GM21526 (cell line): ENCODE data around the gene IFIT3.
"Not testable (repeated sequence)": the region's sequence is repeated elsewhere in the genome, so short reads cannot be mapped to it uniquely, and the experiment has no call there.

ENCODE experiments used
- ATAC-seq: cut with Tn5 transposase; IDR thresholded peaks from one replicate; pipeline ENCODE4 v1.9.1; 2021; ENCODE audit warnings: moderate library complexity; ENCODE audit not compliant: unreplicated experiment, low FRiP score

Gene IFIT3

DNA sequence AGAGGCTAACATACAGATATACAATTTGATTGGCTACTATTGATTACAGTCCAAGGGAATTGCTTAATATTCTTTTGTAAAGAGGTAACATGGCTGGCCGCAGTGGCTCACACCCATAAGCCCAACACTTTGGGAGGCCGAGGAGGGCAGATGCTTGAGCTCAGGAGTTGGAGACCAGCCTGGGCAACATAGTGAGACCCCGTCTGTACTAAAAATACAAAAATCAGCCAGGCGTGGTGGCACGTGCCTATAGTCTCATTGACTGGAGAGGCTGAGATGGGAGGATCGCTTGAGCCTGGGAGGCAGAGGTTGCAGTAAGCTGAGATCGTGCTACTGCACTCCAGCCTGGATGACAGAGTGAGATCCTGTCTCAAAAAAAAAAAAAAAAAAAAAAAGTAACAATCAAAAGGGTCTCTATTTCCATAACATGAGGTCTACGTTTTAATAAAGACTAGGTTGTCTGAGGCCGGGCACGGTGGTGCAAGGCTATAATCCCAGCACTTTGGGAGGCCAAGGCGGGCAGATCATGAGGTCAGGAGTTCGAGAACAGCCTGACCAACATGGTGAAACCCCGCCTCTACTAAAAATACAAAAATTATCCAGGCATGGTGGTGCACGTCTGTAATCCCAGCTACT, 3.8 kb downstream of the IFIT3 start:
- not testable (repeated sequence) for ATAC-seq

DNA sequence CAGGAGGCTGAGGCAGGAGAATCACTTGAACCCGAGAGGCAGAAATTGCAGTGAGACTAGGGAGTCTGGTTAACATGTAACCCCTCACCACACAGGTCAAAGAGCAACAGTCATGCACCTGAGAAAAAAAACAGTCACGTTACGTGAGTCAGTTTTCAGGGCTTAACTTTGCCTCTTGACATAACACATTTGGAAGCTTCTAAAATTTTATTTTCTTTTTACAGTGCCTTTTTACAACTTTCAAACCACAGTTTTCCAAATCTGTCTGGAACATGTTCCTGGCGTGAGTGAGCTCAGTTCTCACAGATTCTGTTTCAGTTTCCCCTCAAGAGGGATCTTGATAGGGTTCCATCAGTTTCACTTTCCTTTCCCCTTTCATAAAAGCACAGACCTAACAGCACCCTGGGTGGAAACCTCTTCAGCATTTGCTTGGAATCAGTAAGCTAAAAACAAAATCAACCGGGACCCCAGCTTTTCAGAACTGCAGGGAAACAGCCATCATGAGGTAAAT, 4.4 kb downstream of the IFIT3 start:
- peak; percentile 51 for ATAC-seq

DNA sequence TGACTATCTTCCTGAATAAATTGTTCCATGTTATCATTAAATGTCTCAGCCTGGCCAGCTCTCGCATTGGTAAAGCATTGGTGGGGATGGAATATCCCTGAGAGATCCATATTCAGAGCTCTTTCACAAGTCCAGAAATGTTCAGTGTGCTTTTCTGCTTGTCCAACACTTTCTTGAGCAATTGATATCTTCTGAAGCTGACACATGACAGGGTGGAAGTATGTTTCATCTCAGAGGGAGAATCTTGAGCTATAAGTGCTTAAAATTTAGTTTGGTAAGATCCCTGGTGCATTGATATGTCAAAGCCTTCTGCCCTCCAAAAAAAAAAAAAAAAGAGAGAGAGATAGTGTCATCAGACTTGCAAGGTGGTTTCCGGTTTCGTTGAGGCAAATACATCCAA, 7.4 kb downstream of the IFIT3 start:
- ATAC-seq, result no peak

DNA sequence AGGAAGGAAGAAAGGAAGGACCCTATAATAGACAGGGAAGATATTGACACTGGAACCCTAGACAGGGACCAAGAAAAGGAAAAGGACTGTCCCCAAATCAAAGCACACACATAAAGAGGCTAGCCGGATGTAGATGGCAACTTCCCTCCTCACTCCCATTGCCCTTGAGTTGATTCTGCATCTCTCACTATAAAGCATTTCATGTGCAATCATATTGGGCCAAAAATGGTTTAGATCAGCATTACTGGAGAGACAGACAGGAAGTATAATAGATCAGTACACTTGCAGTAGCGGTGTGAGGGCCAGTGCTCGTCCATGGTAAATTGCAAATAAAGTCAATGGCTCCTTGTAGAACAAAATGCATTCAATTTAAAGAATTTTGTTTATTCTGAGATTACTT, 8.4 kb downstream of the IFIT3 start:
- ATAC-seq, result no peak

DNA sequence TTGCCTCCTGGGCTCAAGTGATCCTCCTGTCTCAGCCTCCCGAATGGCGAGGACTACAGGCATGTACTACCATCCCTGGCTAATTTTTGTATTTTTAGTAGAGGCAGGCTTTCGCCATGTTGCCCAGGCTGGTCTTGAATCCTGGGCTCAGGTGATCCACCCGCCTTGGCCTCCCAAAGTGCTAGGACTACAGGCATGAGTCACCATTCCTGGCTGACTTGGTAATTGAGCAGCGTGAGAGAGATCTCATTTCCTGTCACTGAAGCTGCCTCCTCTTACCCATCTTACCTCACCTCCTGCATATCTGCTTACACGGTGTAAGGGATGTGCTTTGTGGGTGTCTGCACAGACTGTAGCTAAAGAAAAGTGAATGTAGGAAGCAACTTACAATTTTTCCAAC, 9.7 kb downstream of the IFIT3 start:
- ATAC-seq, result no peak

DNA sequence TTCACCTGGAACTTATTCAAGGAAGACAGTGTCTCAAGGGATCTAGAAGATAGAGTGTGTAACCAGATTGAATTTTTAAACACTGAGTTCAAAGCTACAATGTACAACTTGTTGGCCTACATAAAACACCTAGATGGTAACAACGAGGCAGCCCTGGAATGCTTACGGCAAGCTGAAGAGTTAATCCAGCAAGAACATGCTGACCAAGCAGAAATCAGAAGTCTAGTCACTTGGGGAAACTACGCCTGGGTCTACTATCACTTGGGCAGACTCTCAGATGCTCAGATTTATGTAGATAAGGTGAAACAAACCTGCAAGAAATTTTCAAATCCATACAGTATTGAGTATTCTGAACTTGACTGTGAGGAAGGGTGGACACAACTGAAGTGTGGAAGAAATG, 10.9 kb downstream of the IFIT3 start:
- ATAC-seq, result no peak

DNA sequence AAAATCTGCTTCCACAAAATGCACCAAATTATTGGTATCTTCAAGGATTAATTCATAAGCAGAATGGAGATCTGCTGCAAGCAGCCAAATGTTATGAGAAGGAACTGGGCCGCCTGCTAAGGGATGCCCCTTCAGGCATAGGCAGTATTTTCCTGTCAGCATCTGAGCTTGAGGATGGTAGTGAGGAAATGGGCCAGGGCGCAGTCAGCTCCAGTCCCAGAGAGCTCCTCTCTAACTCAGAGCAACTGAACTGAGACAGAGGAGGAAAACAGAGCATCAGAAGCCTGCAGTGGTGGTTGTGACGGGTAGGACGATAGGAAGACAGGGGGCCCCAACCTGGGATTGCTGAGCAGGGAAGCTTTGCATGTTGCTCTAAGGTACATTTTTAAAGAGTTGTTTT, 12.1 kb downstream of the IFIT3 start:
- no peak for ATAC-seq

DNA sequence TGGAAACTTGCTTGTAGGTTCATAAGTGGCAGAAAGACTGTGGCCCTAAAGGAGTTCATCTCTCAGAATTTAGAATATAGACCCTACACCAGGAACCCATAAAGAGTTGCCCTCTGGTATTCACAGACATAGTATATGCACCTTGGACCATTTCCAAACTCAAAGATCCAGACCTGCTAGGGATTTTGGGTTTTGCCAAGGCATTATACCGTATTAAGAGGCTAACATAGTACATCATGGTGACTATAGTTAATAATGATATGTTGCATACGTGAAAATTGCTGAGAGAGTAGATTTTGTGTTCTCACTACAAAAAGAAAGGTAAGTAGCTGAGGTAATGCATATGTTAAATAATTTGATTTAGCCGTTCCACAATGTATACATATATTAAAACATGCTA, 13.9 kb downstream of the IFIT3 start:
- no peak for ATAC-seq

DNA sequence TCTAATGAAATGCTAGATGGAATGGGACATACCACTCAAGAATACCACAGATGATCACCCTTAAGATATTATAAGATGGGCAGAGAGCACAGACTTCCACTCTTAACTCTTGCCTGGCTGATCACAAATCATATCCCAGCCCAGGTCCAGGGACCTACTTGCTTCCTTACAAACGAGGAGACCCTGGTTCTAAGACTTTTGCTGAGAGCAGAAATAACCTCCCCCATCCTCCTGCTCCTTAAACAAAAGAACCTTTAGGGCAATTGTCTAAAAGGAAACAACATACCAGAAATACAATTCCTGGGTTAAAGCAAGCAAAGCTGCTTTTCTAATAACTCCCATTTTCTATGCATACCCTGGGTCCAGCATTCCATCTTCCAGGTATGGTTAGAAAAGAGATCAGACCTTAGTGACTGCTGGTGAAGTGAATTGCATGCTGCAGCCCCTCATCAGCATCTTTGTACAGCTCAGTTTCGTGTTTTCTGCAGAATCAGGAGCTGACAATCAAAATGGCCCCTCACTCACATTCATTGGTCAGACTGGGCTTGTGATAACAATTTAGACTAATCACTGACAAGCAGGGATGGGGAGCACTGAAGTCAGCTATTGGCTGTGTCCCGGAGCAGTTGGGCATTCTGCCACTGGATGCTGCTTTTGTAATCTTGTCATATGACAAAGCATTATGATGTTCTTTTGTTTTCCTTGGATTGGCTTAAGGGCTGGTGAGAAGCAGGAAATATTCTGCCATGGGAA, 14.6 kb downstream of the IFIT3 start:
- ATAC-seq, result no peak

DNA sequence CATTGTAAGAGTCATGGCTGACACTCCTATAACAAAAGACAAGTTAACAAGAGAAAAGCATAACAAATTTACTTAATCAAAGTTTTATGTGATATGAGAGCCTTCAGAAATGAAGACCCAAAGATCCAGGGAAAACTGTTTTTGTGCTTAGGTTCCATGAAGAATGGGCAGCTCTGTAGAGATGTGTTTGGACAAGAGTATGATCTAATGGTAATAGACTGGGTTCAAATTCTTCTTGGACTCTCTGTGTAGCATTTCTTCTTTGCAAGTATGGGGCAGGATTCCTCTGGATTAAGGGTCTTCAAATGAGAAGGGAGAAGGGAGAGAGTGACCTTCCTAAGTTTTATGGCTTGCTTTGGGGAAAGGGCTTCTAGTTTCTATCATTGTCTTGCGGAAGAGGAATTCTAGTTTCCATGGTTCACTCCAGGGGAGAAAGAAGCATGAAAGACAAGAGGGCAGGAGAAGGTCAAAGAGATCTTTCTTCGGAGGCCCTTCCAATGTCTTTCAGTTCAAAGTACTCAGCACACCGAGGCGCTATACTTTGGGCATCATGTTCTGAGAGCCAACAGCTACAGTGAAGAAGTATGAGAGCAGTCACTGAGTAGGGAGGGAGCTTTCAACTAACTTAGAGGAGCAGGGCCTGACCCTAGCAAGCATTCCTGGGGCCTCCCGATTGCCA, 15.4 kb downstream of the IFIT3 start:
- no peak for ATAC-seq

DNA sequence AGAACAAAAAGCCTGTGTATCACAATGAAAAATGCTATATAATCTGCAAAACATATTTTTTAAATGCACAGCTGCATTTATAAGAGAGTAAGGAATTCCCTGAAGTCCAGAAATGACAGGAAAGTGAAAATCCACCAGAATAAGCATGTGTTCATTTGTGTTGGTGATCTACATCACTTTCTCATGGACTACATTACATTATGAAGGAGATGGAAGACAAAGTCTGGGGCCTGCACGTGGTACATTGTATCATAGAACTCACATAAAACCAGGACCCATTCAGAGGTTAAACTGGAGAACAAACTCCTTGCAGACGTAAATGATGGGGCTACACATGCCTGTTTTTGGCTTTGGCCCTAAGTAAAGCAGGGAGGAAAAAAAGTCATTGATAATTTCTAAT, 16.4 kb downstream of the IFIT3 start:
- no peak for ATAC-seq

DNA sequence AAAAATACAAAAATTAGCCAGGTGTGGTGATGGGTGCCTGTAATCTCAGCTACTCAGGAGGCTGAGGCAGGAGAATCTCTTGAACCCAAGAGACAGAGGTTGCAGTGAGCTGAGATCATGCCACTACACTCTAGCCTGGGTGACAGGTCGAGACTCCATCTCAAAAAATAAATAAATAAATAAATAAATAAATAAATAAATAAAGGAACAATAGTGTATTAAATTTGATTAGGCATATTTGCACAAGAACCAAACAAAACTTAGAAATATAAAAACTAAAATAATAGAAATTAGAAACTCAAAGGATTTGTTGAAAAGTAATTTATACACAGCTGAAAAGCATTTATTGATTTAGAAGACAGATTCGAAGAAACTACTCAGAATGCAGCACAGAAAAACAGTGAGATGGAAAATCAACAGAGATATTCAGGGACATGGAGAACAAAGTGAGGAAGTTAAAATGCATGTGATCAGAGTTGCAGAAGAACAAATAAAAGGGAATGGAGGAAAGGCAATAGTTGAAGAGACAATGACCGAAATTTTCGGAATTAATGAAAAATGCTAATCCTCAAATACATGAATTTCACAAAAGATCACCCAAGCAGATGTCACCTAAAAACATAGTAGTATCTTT, 17.7 kb downstream of the IFIT3 start:
- ATAC-seq, result no peak

DNA sequence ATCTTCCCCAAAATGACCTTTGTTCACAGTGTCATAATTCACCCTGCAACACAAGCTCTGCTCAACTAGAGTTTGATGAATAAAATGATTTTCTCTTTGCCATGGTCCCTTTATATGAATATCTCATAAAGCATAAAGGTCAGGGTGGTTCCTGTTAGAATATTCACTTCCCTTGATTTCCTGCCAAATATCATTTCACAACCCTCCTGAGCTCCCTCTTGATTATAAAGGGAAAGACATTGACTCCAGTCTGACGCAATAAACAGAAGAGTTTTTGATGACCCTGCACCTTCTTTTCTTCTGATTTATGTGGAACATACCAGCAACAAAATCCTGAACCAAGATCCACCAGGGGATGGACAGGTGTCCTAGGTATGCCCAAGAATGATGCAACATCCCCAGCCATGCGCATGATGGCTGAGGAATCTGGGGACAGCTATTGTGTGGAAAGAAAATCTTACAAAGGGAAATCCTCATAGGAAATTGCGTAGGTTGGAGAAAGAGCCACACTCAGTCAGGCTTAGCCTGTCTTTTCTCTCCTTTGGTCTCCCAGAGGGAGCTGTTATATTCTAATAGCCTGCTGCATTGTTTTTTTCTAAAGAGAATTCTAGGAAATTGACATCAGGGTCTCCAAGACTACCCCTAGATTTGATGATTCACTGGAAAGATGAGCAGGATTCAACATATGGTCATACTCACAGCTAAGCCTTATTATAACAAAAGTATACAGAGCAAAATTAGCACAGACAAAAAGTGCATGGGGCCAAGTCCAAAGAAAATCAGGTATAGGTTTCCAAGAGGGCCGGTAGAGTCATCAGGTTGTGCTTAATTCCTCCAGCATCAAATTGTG, 18.8 kb downstream of the IFIT3 start:
- no peak for ATAC-seq

DNA sequence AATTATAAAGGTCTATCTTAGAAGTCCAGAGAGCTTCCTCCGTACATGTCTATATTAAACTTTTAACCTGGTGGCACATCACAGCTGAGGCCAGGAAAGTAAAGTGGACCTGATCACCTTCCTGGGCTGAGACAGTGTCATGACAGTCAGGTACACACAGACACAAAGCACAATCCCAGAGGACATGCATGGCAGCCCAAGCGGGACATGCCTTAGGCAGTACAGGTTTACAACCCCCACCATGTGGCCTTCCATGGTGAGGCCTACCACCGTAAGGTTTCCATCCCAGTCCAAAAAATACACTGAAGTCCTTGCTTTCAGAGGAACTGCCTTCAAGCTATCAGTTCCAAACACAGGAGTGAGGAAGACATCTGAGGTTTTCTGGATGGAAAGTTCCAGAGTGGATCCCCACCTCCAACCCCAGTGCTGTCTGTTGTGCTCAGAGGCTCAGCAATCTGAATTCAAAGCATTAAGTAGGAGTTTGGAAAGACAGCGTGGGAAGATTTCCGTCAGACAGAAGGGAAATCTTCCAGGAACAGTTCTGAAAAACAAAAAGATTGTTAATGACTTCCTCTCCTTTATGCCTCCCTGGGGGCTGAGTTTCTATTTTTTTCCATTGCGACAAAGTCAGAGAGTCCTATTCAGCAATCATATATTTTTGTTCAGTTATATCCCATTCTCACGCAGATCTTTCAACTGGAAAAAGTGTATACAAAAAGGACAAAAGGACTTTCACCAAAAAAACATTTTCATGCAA, 20.1 kb downstream of the IFIT3 start:
- ATAC-seq, result no peak

DNA sequence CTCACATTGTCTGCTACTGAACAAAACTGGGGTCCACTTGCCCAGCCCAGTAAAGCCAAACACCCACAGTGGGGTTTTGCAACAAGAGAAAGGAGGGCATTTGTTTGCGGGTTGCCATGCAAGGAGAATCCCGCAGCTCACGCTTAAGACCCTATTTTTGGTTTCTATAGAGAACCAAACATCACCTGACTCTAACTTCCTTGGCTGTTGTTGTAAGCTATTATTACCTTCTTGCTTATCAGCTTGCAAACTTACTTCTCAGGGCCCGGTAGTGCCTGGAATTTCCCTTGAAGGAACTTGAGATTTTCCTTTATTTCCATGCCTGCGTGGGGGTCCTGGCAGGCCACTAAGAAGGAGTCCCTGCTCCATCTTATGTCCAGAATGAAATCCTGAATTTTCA, 20.7 kb downstream of the IFIT3 start:
- ATAC-seq, result no peak

DNA sequence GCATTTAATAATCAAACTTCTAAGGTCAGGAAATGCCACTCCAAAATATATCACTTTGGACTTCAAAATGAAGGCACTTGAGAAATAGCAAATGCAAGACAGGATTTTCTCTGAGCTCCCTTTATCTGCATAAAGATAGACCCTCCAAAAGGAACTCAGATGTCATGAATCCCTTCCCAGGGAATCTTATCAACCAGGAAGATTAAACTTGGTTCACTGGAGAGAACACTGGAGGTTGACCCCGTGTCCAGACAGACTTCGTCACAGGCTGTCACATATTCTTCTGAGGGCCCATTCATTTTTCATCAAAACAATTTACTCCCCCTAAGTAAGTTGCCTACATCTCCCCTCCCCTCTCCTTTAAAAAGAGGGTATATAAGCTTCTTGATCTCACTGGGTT, 21.2 kb downstream of the IFIT3 start:
- no peak for ATAC-seq

DNA sequence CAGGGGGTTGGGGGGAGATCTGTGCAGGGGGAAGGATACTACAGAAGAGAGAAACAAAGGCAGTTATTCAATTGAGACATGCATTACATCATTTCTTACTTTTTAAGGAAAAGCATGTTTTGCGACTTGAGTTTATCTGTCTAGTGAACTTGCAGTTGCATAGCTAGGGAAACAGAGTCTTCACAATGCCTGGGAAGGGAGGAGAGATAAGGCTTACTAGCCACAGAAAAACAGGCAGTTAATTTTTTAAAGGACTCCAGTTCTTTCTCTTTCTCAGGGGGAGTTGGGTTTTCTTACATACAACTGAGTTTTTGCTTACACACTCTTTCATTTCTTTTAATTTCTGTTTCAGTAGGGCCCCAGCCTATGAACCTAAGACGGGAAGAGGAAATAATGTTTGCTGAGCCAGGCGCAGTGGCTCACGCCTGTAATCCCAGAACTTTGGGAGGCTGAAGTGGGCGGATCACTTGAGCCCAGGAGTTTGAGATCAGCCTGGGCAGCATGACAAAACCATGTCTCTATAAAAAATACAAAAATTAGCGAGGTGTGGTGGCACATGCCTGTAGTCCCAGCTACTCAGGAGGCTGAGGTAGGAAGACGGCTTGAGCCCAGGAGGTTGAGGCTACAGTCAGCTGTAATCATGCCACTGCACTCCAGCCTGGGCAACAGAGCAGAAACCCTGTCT, 23.0 kb downstream of the IFIT3 start:
- ATAC-seq, result peak; percentile 33

DNA sequence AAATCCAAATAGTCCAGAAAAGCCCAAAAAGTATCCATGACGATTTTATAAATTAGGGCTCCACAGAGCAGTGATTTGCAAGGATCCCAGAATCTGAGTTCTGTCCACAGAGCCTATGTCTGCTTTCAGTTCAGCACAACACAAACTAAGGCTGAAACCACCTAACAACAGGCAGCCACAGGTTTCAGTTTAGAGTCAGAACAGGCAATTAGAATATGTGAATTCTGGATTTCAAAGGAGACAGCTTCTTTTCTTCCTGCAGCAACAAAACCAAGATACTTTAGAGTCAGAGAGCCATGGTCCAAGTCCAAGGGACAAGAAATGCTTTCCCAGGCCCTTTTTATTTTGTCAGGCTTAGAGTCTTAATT, 23.6 kb downstream of the IFIT3 start:
- ATAC-seq, result peak; percentile 88
